ENCODE measurements around the gene RANBP9. TPM values are rescaled to one million over a fixed set of nuclear protein-coding genes. Genes with fewer than 3 reads are reported as not detected.

The RANBP9 gene
- total and polyA plus RNA-seq, 2 experiments from 2014 or later, result 12.1 to 31.8 TPM

- TF ChIP-seq ETS1 (IDR thresholded peaks at IDR 0.05), result no peak
Observed at GRCh38 chr6:13715444-13715883, 3.8 kb upstream of the RANBP9 start (continued).

GRCh38 chr6:13712599-13712898 lies 914 bp upstream of the RANBP9 start:
- Histone ChIP-seq H3K79me2 (replicated peaks; ENCODE audit: insufficient read depth) (peaks cover 33% of the 10 kb centered on the region), H3K27ac (ENCODE audit: low read depth) (peak overlapping the region; percentile 84), H2AFZ (peak overlapping the region; percentile 79), H3K4me1 (ENCODE audit: insufficient read depth) (peaks cover 22% of the 10 kb centered on the region), H3F3A (replicated peaks; ENCODE audit: low read depth) (no peaks in the 10 kb centered on the region), H3K36me3 (ENCODE audit: insufficient read depth) (no peaks in the 10 kb centered on the region; the same call in 1 of the 2 replicates), H3K4me3 (peak overlapping the region; percentile 74), H4K20me1 (replicated peaks; ENCODE audit: insufficient read depth) (peaks cover 13% of the 10 kb centered on the region), H3K4me2 (peak overlapping the region; percentile 85), H3K27me3 (ENCODE audit: insufficient read depth) (no peaks in the 10 kb centered on the region), H3K9me2 (ENCODE audit: insufficient read depth) (0 out of 2 replicates have a peak, but pooled peaks cover 4% of the 10 kb centered on the region)
- peaks cover 18% of the 10 kb centered on the region for H3K36me3 Mint-ChIP-seq (ENCODE audit: low read depth)
- no peaks in the 10 kb centered on the region for H3K27me3 Mint-ChIP-seq (ENCODE audit: insufficient read depth, low read depth, poor library complexity)
- DNase-seq (ENCODE audit: low spot score) (no peak), ATAC-seq (no peak)
- peaks cover 19% of the 10 kb centered on the region for H3K9me3 Mint-ChIP-seq
- peaks cover 30% of the 10 kb centered on the region for H3K4me1 Mint-ChIP-seq
- TF ChIP-seq ETS1 (IDR thresholded peaks at IDR 0.05) (no peak), NANOG (IDR thresholded peaks at IDR 0.05; ENCODE audit: borderline replicate concordance) (no peak), ZNF114 (CRISPR knock-in tag; IDR thresholded peaks at IDR 0.05) (no peak), POLR2AphosphoS5 (IDR thresholded peaks at IDR 0.05; ENCODE audit: low read depth) (no peak), CREB1 (CRISPR knock-in tag; IDR thresholded peaks at IDR 0.05; ENCODE audit: low read depth) (no peak), ZNF462 (CRISPR knock-in tag; IDR thresholded peaks at IDR 0.05) (no peak), EZH2 (IDR thresholded peaks at IDR 0.05; ENCODE audit: low read depth, unreplicated experiment) (no peak), STAT1 (IDR thresholded peaks at IDR 0.05; ENCODE audit: unreplicated experiment) (no peak), CTCF (conservative IDR thresholded peaks at IDR 0.05; ENCODE audit: low read depth in 2 of 2) (no peak), JUNB (IDR thresholded peaks at IDR 0.05; ENCODE audit: unreplicated experiment) (no peak), REST (IDR thresholded peaks at IDR 0.05; ENCODE audit: unreplicated experiment) (no peak), EZH2phosphoT487 (IDR thresholded peaks at IDR 0.05; ENCODE audit: unreplicated experiment) (no peak)
- H3K27ac Mint-ChIP-seq, result peak overlapping the region; percentile 84
- peak overlapping the region; percentile 91 for H3K4me3 Mint-ChIP-seq
